ENCODE measurements around the gene CHIT1.

CHIT1 gene

GRCh38 chr1:203274603-203275381, 45.3 kb upstream of the CHIT1 start:
- no peak for DNase-seq (ENCODE audit: insufficient read length, low spot score)
- no peak for FAIRE-seq
- no peak for TF ChIP-seq CTCF (IDR thresholded peaks at IDR 0.05; ENCODE audit: insufficient read depth, missing control alignments)

- FAIRE-seq, result no peak
These were observed 44.6 kb upstream of the CHIT1 start for GRCh38 chr1:203273869-203274602.

GRCh38 chr1:203273206-203273868, 43.9 kb upstream of the CHIT1 start:
- peak; percentile 99 for TF ChIP-seq CTCF (IDR thresholded peaks at IDR 0.05; ENCODE audit: insufficient read depth, missing control alignments)
- FAIRE-seq (no peak), DNase-seq (ENCODE audit: insufficient read length, low spot score) (peak; percentile 73)

More at GRCh38 chr1:203273869-203274602, 44.6 kb upstream of the CHIT1 start:
- no peak for DNase-seq (ENCODE audit: insufficient read length, low spot score)
- no peak for TF ChIP-seq CTCF (IDR thresholded peaks at IDR 0.05; ENCODE audit: insufficient read depth, missing control alignments)

GRCh38 chr1:203272633-203273205, 43.2 kb upstream of the CHIT1 start:
- DNase-seq (ENCODE audit: insufficient read length, low spot score) (no peak), FAIRE-seq (no peak)
- TF ChIP-seq CTCF (IDR thresholded peaks at IDR 0.05; ENCODE audit: insufficient read depth, missing control alignments), result no peak

- no peak for TF ChIP-seq CTCF (IDR thresholded peaks at IDR 0.05; ENCODE audit: insufficient read depth, missing control alignments)
- FAIRE-seq (no peak), DNase-seq (ENCODE audit: insufficient read length, low spot score) (no peak)
These were observed 42.6 kb upstream of the CHIT1 start for GRCh38 chr1:203271962-203272632.

GRCh38 chr1:203271018-203271743, 41.7 kb upstream of the CHIT1 start:
- FAIRE-seq (no peak), DNase-seq (ENCODE audit: insufficient read length, low spot score) (no peak)
- TF ChIP-seq CTCF (IDR thresholded peaks at IDR 0.05; ENCODE audit: insufficient read depth, missing control alignments), result no peak

Data from D721Med (cell line).